Liver (tissue), 9 donors: ENCODE measurements around the gene STN1. TPM values are rescaled to one million over a fixed set of nuclear protein-coding genes. Genes with fewer than 3 reads are reported as not detected.

ENCODE experiments used
- DNase-seq: peaks from one replicate; pipeline ENCODE4 v3.0.0-alpha.2; 2017; ENCODE audit warnings: low spot score
- H3K27ac ChIP-seq, 2 donors: one replicate each; pipeline ENCODE4 v1.7.0; 2013; ENCODE audit warnings: inconsistent platforms in 2 of 2, low read length in 2 of 2, control low read depth in 1 of 2, low read depth in 1 of 2, mild to moderate bottlenecking in 1 of 2
- H3K27me3 ChIP-seq, 4 donors: one replicate each; pipeline versions ENCODE4 v1.6.1 to v1.7.0; 2013; ENCODE audit warnings: low read length in 3 of 4, inconsistent platforms in 1 of 4, mild to moderate bottlenecking in 1 of 4, moderate library complexity in 1 of 4; ENCODE audit not compliant: control insufficient read depth in 4 of 4, insufficient read depth in 4 of 4
- H3K36me3 ChIP-seq, 4 donors: one replicate each; pipeline versions ENCODE4 v1.6.1 to v1.7.0; 2013; ENCODE audit warnings: low read length in 3 of 4, mild to moderate bottlenecking in 3 of 4, low read depth in 1 of 4, moderate library complexity in 1 of 4; ENCODE audit not compliant: control insufficient read depth in 4 of 4, insufficient read depth in 3 of 4
- H3K4me1 ChIP-seq, 4 donors: one replicate each; pipeline versions ENCODE4 v1.6.1 to v1.7.0; 2013; ENCODE audit warnings: low read length in 3 of 4, mild to moderate bottlenecking in 3 of 4, moderate library complexity in 1 of 4; ENCODE audit not compliant: control insufficient read depth in 4 of 4, insufficient read depth in 4 of 4
- H3K4me3 ChIP-seq, 3 donors: one replicate each; pipeline versions ENCODE4 v1.6.1 to v1.7.0; 2013; ENCODE audit warnings: low read length in 3 of 3, control low read depth in 1 of 3, low read depth in 1 of 3, mild to moderate bottlenecking in 1 of 3
- H3K9ac ChIP-seq, 2 donors: one replicate each; pipeline ENCODE4 v1.7.0; 2013; ENCODE audit warnings: low read length in 2 of 2, mild to moderate bottlenecking in 2 of 2, moderate library complexity in 2 of 2, control low read depth in 1 of 2, low read depth in 1 of 2
- H3K9me3 ChIP-seq, 4 donors: one replicate each; pipeline versions ENCODE4 v1.6.1 to v1.7.0; 2013; ENCODE audit warnings: low read length in 3 of 4; ENCODE audit not compliant: control insufficient read depth in 4 of 4
- ATF3 ChIP-seq: IDR thresholded peaks from 2 replicates; pipeline ENCODE4 v1.6.1; 2016; ENCODE audit warnings: antibody characterized with exemption
- CTCF ChIP-seq: fragments of 150-350 bp; IDR thresholded peaks from 2 replicates; pipeline ENCODE4 v1.5.1; 2017; ENCODE audit warnings: improper control_type of control experiment, low read depth, low read length; ENCODE audit not compliant: missing input control
- EGR1 ChIP-seq, 2 donors: IDR thresholded peaks; 2 replicates each; pipeline ENCODE4 v1.6.1; 2016 to 2018; ENCODE audit warnings: antibody characterized with exemption in 2 of 2, low read depth in 2 of 2
- FOXA1 ChIP-seq: IDR thresholded peaks from 2 replicates; pipeline ENCODE4 v1.6.1; 2016; ENCODE audit warnings: antibody characterized with exemption
- FOXA2 ChIP-seq: IDR thresholded peaks from 2 replicates; pipeline ENCODE4 v1.6.1; 2016; ENCODE audit warnings: antibody characterized with exemption
- GABPA ChIP-seq, 2 donors: IDR thresholded peaks in 1 of 2; conservative IDR thresholded peaks in 1 of 2; 2 replicates each; pipeline ENCODE4 v1.6.1; 2016; ENCODE audit warnings: antibody characterized with exemption in 2 of 2, mild to moderate bottlenecking in 1 of 2, moderate library complexity in 1 of 2
- HNF4A ChIP-seq, 2 donors: conservative IDR thresholded peaks; 2 replicates each; pipeline ENCODE4 v1.6.1; 2016; ENCODE audit warnings: antibody characterized with exemption in 2 of 2, mild to moderate bottlenecking in 2 of 2
- HNF4G ChIP-seq: IDR thresholded peaks from 2 replicates; pipeline ENCODE4 v1.6.1; 2016; ENCODE audit warnings: antibody characterized with exemption
- JUND ChIP-seq, 2 donors: IDR thresholded peaks; 2 replicates each; pipeline ENCODE4 v1.6.1; 2016; ENCODE audit warnings: antibody characterized with exemption in 2 of 2
- MAX ChIP-seq: IDR thresholded peaks from 2 replicates; pipeline ENCODE4 v1.6.1; 2016; ENCODE audit warnings: antibody characterized with exemption
- RAD21 ChIP-seq, 2 donors: IDR thresholded peaks; 2 replicates each; pipeline ENCODE4 v1.6.1; 2016; ENCODE audit warnings: antibody characterized with exemption in 2 of 2, mild to moderate bottlenecking in 2 of 2
- REST ChIP-seq: IDR thresholded peaks from 2 replicates; pipeline ENCODE4 v1.6.1; 2016; ENCODE audit warnings: antibody characterized with exemption, mild to moderate bottlenecking
- RXRA ChIP-seq, 2 donors: IDR thresholded peaks; 2 replicates each; pipeline ENCODE4 v1.6.1; 2017 to 2018; ENCODE audit warnings: antibody characterized with exemption in 2 of 2, mild to moderate bottlenecking in 1 of 2
- SP1 ChIP-seq: IDR thresholded peaks from 2 replicates; pipeline ENCODE4 v1.6.1; 2018; ENCODE audit warnings: antibody characterized with exemption, mild to moderate bottlenecking
- TAF1 ChIP-seq: conservative IDR thresholded peaks from 2 replicates; pipeline ENCODE4 v1.6.1; 2016; ENCODE audit warnings: antibody characterized with exemption, mild to moderate bottlenecking
- YY1 ChIP-seq: IDR thresholded peaks from 2 replicates; pipeline ENCODE4 v1.6.1; 2016; ENCODE audit warnings: antibody characterized with exemption, mild to moderate bottlenecking
- ZBTB33 ChIP-seq: IDR thresholded peaks from 2 replicates; pipeline ENCODE4 v1.6.1; 2016; ENCODE audit warnings: antibody characterized with exemption
- WGBS: extraction: QIAGEN DNeasy Blood & Tissue Kit; methylation state at CpG from one replicate; pipeline ENCODE4 v1.1.7; 2013; 5-methylcytosine and 5-hydroxymethylcytosine counted together
- polyA plus RNA-seq, 2 donors: library from polyadenylated mRNA; stranded (reverse) in 1 of 2; unstranded in 1 of 2; fragments of 200-250 nt in 1 of 2; fragments of >200 nt in 1 of 2; fragmentation: Nextera tagmentation in 1 of 2; extraction: Ambion mirVana in 1 of 2; gene quantifications; one replicate each; pipeline versions ENCODE4 v1.2.1 to v1.2.3, GENCODE V29; 2013 to 2015
- total RNA-seq, 2 donors: library from RNA; depleted of rRNA; stranded (reverse); fragments of >200 nt; gene quantifications; one replicate each; pipeline ENCODE4 v1.2.3, GENCODE V29; 2014
- donor health status: healthy.
- donor health status: healthy.
- donor health status: healthy.
- donor health status: healthy.
- donor health status: healthy.

STN1 gene
- total and polyA plus RNA-seq, 4 donors, result 6.9 to 12.9 (median 8.0) TPM

- TF ChIP-seq CTCF (no peak), RAD21 (IDR thresholded peaks at IDR 0.05) (no peak)
Observed at GRCh38 chr10:103885617-103886016, 32.4 kb downstream of the STN1 start (continued).

GRCh38 chr10:103884681-103885139 is 33.3 kb downstream of the STN1 start:
- H3K27ac ChIP-seq, result no peak overlapping the region
- H3K9ac ChIP-seq, result no peak overlapping the region
- H3K27me3 ChIP-seq, result no peaks in the 10 kb centered on the region
- no peak overlapping the region for H3K4me3 ChIP-seq
- 74% methylated on average over 3 of the region's 3 CpGs for WGBS
- TF ChIP-seq CTCF, result peak; percentile 80
- TF ChIP-seq RAD21 (IDR thresholded peaks at IDR 0.05), result peak; percentile 84 to 93
- no peak for TF ChIP-seq GABPA (IDR thresholded peaks at IDR 0.05 in 1 of 2, conservative IDR thresholded peaks at IDR 0.05 in 1 of 2)
- no peak for TF ChIP-seq ATF3
- peaks cover 2 to 19% (median 11%) of the 10 kb centered on the region in 4 donors for H3K4me1 ChIP-seq
- no peaks in the 10 kb centered on the region for H3K9me3 ChIP-seq
- peaks cover 4 to 31% (median 15%) of the 10 kb centered on the region in 4 donors for H3K36me3 ChIP-seq
- DNase-seq, result no peak

GRCh38 chr10:103882285-103883007 is 35.5 kb downstream of the STN1 start:
- no peak for DNase-seq
- WGBS, result 92% methylated on average over 8 of the region's 8 CpGs
- H3K4me1 ChIP-seq, result no peaks in the 10 kb centered on the region
- TF ChIP-seq REST, result no peak
- TF ChIP-seq MAX, result no peak
- TF ChIP-seq FOXA2, result no peak
- TF ChIP-seq ZBTB33, result no peak
- TF ChIP-seq TAF1, result no peak
- TF ChIP-seq FOXA1, result no peak
- TF ChIP-seq CTCF, result no peak
- no peak for TF ChIP-seq GABPA (IDR thresholded peaks at IDR 0.05 in 1 of 2, conservative IDR thresholded peaks at IDR 0.05 in 1 of 2)
- TF ChIP-seq SP1, result no peak
- no peak for TF ChIP-seq RXRA (IDR thresholded peaks at IDR 0.05)
- TF ChIP-seq RAD21 (IDR thresholded peaks at IDR 0.05), result no peak
- no peak for TF ChIP-seq EGR1 (IDR thresholded peaks at IDR 0.05; ENCODE audit: low read depth in 2 of 2)
- TF ChIP-seq JUND (IDR thresholded peaks at IDR 0.05), result no peak
- no peak for TF ChIP-seq HNF4G
- TF ChIP-seq YY1, result no peak
- no peak for TF ChIP-seq HNF4A (conservative IDR thresholded peaks at IDR 0.05)

More at GRCh38 chr10:103882285-103883007, 35.5 kb downstream of the STN1 start:
- no peak overlapping the region for H3K4me3 ChIP-seq
- H3K9ac ChIP-seq, result no peak overlapping the region
- H3K36me3 ChIP-seq, result peaks cover 10 to 48% (median 20%) of the 10 kb centered on the region in 4 donors
- H3K9me3 ChIP-seq, result no peaks in the 10 kb centered on the region
- no peak overlapping the region for H3K27ac ChIP-seq
- no peaks in the 10 kb centered on the region for H3K27me3 ChIP-seq
